CD14-positive monocyte (primary cell): ENCODE measurements around the gene CRHR2. TPM values are rescaled to one million over a fixed set of nuclear protein-coding genes. Genes with fewer than 3 reads are reported as not detected.

Experiments used
- DNase-seq, 3 donors: peaks; one replicate each; pipeline ENCODE4 v3.0.0-alpha.2; 2011 to 2022
- H2AFZ ChIP-seq: 2 replicates; pipeline ENCODE4 v1.6.0; 2012; ENCODE audit warnings: mild to moderate bottlenecking, low read depth, low read length, inconsistent platforms; ENCODE audit not compliant: insufficient read depth, poor library complexity, severe bottlenecking
- H3K27ac ChIP-seq, 2 donors: 1 replicate in 1 of 2; 2 replicates in 1 of 2; pipeline ENCODE4 v1.5.1; 2012 to 2013; ENCODE audit warnings: low read length in 2 of 2, control low read depth in 1 of 2, inconsistent platforms in 1 of 2, low read depth in 1 of 2, mild to moderate bottlenecking in 1 of 2
- H3K27me3 ChIP-seq, 2 donors: one replicate each; pipeline versions ENCODE4 v1.6.0 to v1.6.1; 2011 to 2013; ENCODE audit warnings: low read length in 2 of 2; ENCODE audit not compliant: control insufficient read depth in 2 of 2, insufficient read depth in 2 of 2
- H3K36me3 ChIP-seq, 2 donors: replicated peaks in 1 of 2; 1 replicate in 1 of 2; 2 replicates in 1 of 2; pipeline versions ENCODE4 v1.5.1 to v1.6.1; 2012 to 2013; ENCODE audit warnings: low read length in 2 of 2, control low read depth in 1 of 2, inconsistent platforms in 1 of 2, mild to moderate bottlenecking in 1 of 2; ENCODE audit not compliant: insufficient read depth in 2 of 2, control insufficient read depth in 1 of 2
- H3K4me1 ChIP-seq, 2 donors: 1 replicate in 1 of 2; 2 replicates in 1 of 2; pipeline versions ENCODE4 v1.5.1 to v1.6.1; 2012 to 2013; ENCODE audit warnings: low read length in 2 of 2, control low read depth in 1 of 2, inconsistent platforms in 1 of 2, mild to moderate bottlenecking in 1 of 2, moderate library complexity in 1 of 2; ENCODE audit not compliant: insufficient read depth in 2 of 2, control insufficient read depth in 1 of 2
- H3K4me2 ChIP-seq: replicated peaks from 2 replicates; pipeline ENCODE3; 2012; ENCODE audit warnings: low read length, moderate library complexity, mild to moderate bottlenecking; ENCODE audit not compliant: poor library complexity, severe bottlenecking; ENCODE audit errors: extremely low read depth
- H3K4me3 ChIP-seq, 3 experiments: fragments of 200-600 bp in 1 of 3; sonication (generic) in 1 of 3; replicated peaks in 1 of 3; 1 replicate in 2 of 3; 2 replicates in 1 of 3; pipeline ENCODE4 v1.5.1; 2011 to 2013; ENCODE audit warnings: low read length in 3 of 3, mild to moderate bottlenecking in 3 of 3, control low read depth in 2 of 3, low read depth in 2 of 3, inconsistent platforms in 1 of 3, moderate library complexity in 1 of 3
- H3K79me2 ChIP-seq: 2 replicates; pipeline ENCODE4 v1.6.0; 2012; ENCODE audit warnings: mild to moderate bottlenecking, control low read depth, inconsistent platforms, low read length, moderate library complexity; ENCODE audit not compliant: insufficient read depth
- H3K9ac ChIP-seq: 2 replicates; pipeline ENCODE4 v1.6.0; 2017; ENCODE audit warnings: low read length, mild to moderate bottlenecking; ENCODE audit not compliant: insufficient read depth, poor library complexity, severe bottlenecking
- H3K9me3 ChIP-seq, 2 donors: replicated peaks in 1 of 2; 1 replicate in 1 of 2; 2 replicates in 1 of 2; pipeline versions ENCODE4 v1.5.1 to v1.6.1; 2012 to 2013; ENCODE audit warnings: low read length in 2 of 2, control low read depth in 1 of 2; ENCODE audit not compliant: control insufficient read depth in 1 of 2, insufficient read depth in 1 of 2
- H4K20me1 ChIP-seq: 2 replicates; pipeline ENCODE4 v1.6.0; 2012; ENCODE audit warnings: mild to moderate bottlenecking, low read length, control low read depth, moderate library complexity; ENCODE audit not compliant: insufficient read depth
- H3K27ac Mint-ChIP-seq, 7 donors: one replicate each; pipeline ENCODE4 v1.8.0; 2020; ENCODE audit warnings: mild to moderate bottlenecking in 7 of 7, mixed read lengths in 7 of 7, moderate library complexity in 6 of 7, inconsistent platforms in 2 of 7
- H3K27me3 Mint-ChIP-seq, 3 donors: one replicate each; pipeline ENCODE4 v1.8.0; 2021 to 2022; ENCODE audit warnings: low read depth in 3 of 3, mild to moderate bottlenecking in 3 of 3, mixed read lengths in 3 of 3, moderate library complexity in 3 of 3, inconsistent platforms in 1 of 3
- H3K36me3 Mint-ChIP-seq, 2 donors: one replicate each; pipeline ENCODE4 v1.8.0; 2020; ENCODE audit warnings: mixed read lengths in 2 of 2, inconsistent platforms in 1 of 2, mild to moderate bottlenecking in 1 of 2
- H3K4me1 Mint-ChIP-seq: one replicate; pipeline ENCODE4 v1.8.0; 2020; ENCODE audit warnings: mild to moderate bottlenecking, mixed read lengths
- H3K4me3 Mint-ChIP-seq, 2 donors: one replicate each; pipeline ENCODE4 v1.8.0; 2020; ENCODE audit warnings: mild to moderate bottlenecking in 2 of 2, mixed read lengths in 2 of 2, moderate library complexity in 1 of 2
- H3K9me3 Mint-ChIP-seq, 7 donors: one replicate each; pipeline ENCODE4 v1.8.0; 2020 to 2022; ENCODE audit warnings: mixed read lengths in 7 of 7, mild to moderate bottlenecking in 6 of 7, moderate library complexity in 6 of 7, inconsistent platforms in 2 of 7
- CTCF ChIP-seq: fragments of 200-600 bp; IDR thresholded peaks from one replicate; pipeline ENCODE4 v1.8.0; 2022; ENCODE audit warnings: antibody characterized with exemption, mild to moderate bottlenecking
- WGBS: methylation state at CpG from one replicate; pipeline ENCODE4 v1.1.5; 2013; ENCODE audit warnings: missing lambda C conversion rate; ENCODE audit not compliant: insufficient coverage; 5-methylcytosine and 5-hydroxymethylcytosine counted together
- intact Hi-C, 2 donors: fragments of 100-400 bp; cut with micrococcal nuclease; formaldehyde crosslinking; loops; one replicate each; pipeline versions ENCODE4 v1.15.0 to v1.15.1; 2023
- polyA plus RNA-seq, 3 donors: library from polyadenylated mRNA; depleted of rRNA in 1 of 3; unstranded in 2 of 3; stranded (reverse) in 1 of 3; fragments of 300-500 nt in 2 of 3; fragments of >200 nt in 1 of 3; fragmentation: Illumina TruSeq in 2 of 3; gene quantifications; 1 replicate in 2 of 3; 2 replicates in 1 of 3; pipeline ENCODE4 v1.2.3, GENCODE V29; 2012 to 2021

The CRHR2 gene
- polyA plus RNA-seq, 3 donors = not detected

GRCh38 chr7:30616318-30616717 lies 65.9 kb downstream of the CRHR2 start:
- Mint-ChIP-seq H3K27me3 (peaks cover 0 to 3% (median 0%) of the 10 kb centered on the region in 3 donors), H3K36me3 (peaks cover 78 to 94% of the 10 kb centered on the region in 2 donors), H3K27ac (no peak overlapping the region), H3K9me3 (no peaks in the 10 kb centered on the region), H3K4me1 (no peaks in the 10 kb centered on the region), H3K4me3 (no peak overlapping the region)
- intact Hi-C loops = no loop called here
- H3K27me3 ChIP-seq = no peaks in the 10 kb centered on the region
- no peaks in the 10 kb centered on the region for H3K79me2 ChIP-seq
- H3K4me2 ChIP-seq = no peak overlapping the region
- no peak for TF ChIP-seq CTCF
- no peak overlapping the region for H3K9ac ChIP-seq
- no peak for DNase-seq
- H3K4me1 ChIP-seq = no peaks in the 10 kb centered on the region
- H3K27ac ChIP-seq = no peak overlapping the region
- no peak overlapping the region for H2AFZ ChIP-seq
- H3K9me3 ChIP-seq = no peaks in the 10 kb centered on the region
- H3K36me3 ChIP-seq = peaks cover 93 to 100% of the 10 kb centered on the region in 2 donors
- WGBS = 91% methylated on average over 2 of the region's 4 CpGs
- no peaks in the 10 kb centered on the region for H4K20me1 ChIP-seq
- no peak overlapping the region for H3K4me3 ChIP-seq

- Histone ChIP-seq H3K27me3 (no peaks in the 10 kb centered on the region), H3K4me2 (no peak overlapping the region), H4K20me1 (no peaks in the 10 kb centered on the region), H3K36me3 (peaks cover 91 to 100% of the 10 kb centered on the region in 2 donors), H3K4me3 (no peak overlapping the region), H3K27ac (peak overlapping the region in 1 of 2 donors; percentile 6), H3K79me2 (no peaks in the 10 kb centered on the region), H3K9me3 (no peaks in the 10 kb centered on the region), H2AFZ (no peak overlapping the region), H3K4me1 (no peaks in the 10 kb centered on the region), H3K9ac (no peak overlapping the region)
- DNase-seq = no peak
- H3K4me1 Mint-ChIP-seq = no peaks in the 10 kb centered on the region
- intact Hi-C loops = no loop called here
- H3K4me3 Mint-ChIP-seq = no peak overlapping the region
- no peak for TF ChIP-seq CTCF
- WGBS = 100% methylated on average over 3 of the region's 4 CpGs
- H3K27me3 Mint-ChIP-seq = no peaks in the 10 kb centered on the region
- H3K36me3 Mint-ChIP-seq = peaks cover 84 to 96% of the 10 kb centered on the region in 2 donors
- peak overlapping the region in 1 of 7 donors; percentile 11 for H3K27ac Mint-ChIP-seq
- no peaks in the 10 kb centered on the region for H3K9me3 Mint-ChIP-seq
Measured at GRCh38 chr7:30613366-30614325, 68.6 kb downstream of the CRHR2 start.
